ENCODE measurements around the gene VDR. TPM values are rescaled to one million over a fixed set of nuclear protein-coding genes. Genes with fewer than 3 reads are reported as not detected.

The VDR gene
- total and polyA plus RNA-seq, 8 donors = 1.2 to 5.5 (median 2.0) TPM

- DNase-seq (no peak), ATAC-seq (no peak), FAIRE-seq (no peak)
- Histone ChIP-seq H3K27ac (no peak overlapping the region), H3K4me1 (no peaks in the 10 kb centered on the region), H3K27me3 (no peaks in the 10 kb centered on the region), H3K4me3 (no peak overlapping the region), H3K36me3 (no peaks in the 10 kb centered on the region), H3K9me3 (no peaks in the 10 kb centered on the region)
- no peak for TF ChIP-seq CTCF (IDR thresholded peaks at IDR 0.05)
- WGBS, 2 donors = 54 to 62% methylated on average over 1 of the region's 1 CpG
- intact Hi-C loops (cut with DNase I) = no loop called here
Observed at GRCh38 chr12:47931187-47931586, 26.4 kb upstream of the VDR start.

- intact Hi-C loops (cut with DNase I) = no loop called here
- Histone ChIP-seq H3K27ac (no peak overlapping the region), H3K9me3 (no peaks in the 10 kb centered on the region), H3K36me3 (no peaks in the 10 kb centered on the region), H3K4me3 (no peak overlapping the region), H3K4me1 (no peaks in the 10 kb centered on the region), H3K27me3 (no peaks in the 10 kb centered on the region)
- TF ChIP-seq CTCF (IDR thresholded peaks at IDR 0.05) = no peak
- ATAC-seq (no peak), DNase-seq (no peak), FAIRE-seq (no peak)
- WGBS, 2 donors = 84 to 85% methylated on average over 5 of the region's 5 CpGs
Observed at GRCh38 chr12:47930634-47931033, 25.8 kb upstream of the VDR start.

GRCh38 chr12:47927346-47927745 is 22.6 kb upstream of the VDR start:
- H3K27ac ChIP-seq = no peak overlapping the region
- FAIRE-seq (no peak), ATAC-seq (no peak), DNase-seq (no peak)
- no peak for TF ChIP-seq CTCF (IDR thresholded peaks at IDR 0.05)
- H3K27me3 ChIP-seq = no peaks in the 10 kb centered on the region
- H3K4me3 ChIP-seq = no peak overlapping the region
- H3K4me1 ChIP-seq = no peaks in the 10 kb centered on the region
- intact Hi-C loops (cut with DNase I) = no loop called here
- H3K9me3 ChIP-seq = no peaks in the 10 kb centered on the region
- H3K36me3 ChIP-seq = no peaks in the 10 kb centered on the region
- WGBS, 2 donors = 64 to 77% methylated on average over 3 of the region's 3 CpGs

GRCh38 chr12:47921907-47922306 is 17.1 kb upstream of the VDR start:
- no peak for ATAC-seq
- intact Hi-C loops (cut with DNase I) = no loop called here
- no peak overlapping the region for H3K4me3 ChIP-seq
- H3K27me3 ChIP-seq = no peaks in the 10 kb centered on the region
- no peak for FAIRE-seq
- WGBS, 2 donors = 50 to 56% methylated on average over 1 of the region's 1 CpG
- no peak overlapping the region for H3K27ac ChIP-seq
- H3K36me3 ChIP-seq = no peaks in the 10 kb centered on the region
- TF ChIP-seq CTCF (IDR thresholded peaks at IDR 0.05) = no peak
- DNase-seq = no peak
- H3K4me1 ChIP-seq = no peaks in the 10 kb centered on the region
- H3K9me3 ChIP-seq = no peaks in the 10 kb centered on the region

- Histone ChIP-seq H3K9me3 (no peaks in the 10 kb centered on the region), H3K36me3 (no peaks in the 10 kb centered on the region), H3K27ac (no peak overlapping the region), H3K4me3 (no peak overlapping the region), H3K27me3 (no peaks in the 10 kb centered on the region), H3K4me1 (no peaks in the 10 kb centered on the region)
- DNase-seq (no peak), FAIRE-seq (no peak), ATAC-seq (no peak)
- intact Hi-C loops (cut with DNase I) = no loop called here
- 54 to 70% methylated on average over 6 of the region's 6 CpGs for WGBS, 2 donors
- no peak for TF ChIP-seq CTCF (IDR thresholded peaks at IDR 0.05)
Observed at GRCh38 chr12:47920913-47921312, 16.1 kb upstream of the VDR start.

Data from pancreas (tissue), 10 donors.